ENCODE data around the gene GID4. TPM values are rescaled to one million over a fixed set of nuclear protein-coding genes. Genes with fewer than 3 reads are reported as not detected.

The GID4 gene
- total and polyA plus RNA-seq, 2 of the 13 experiments (the other 11 are each of a cell fraction or from before 2014, with no cell fraction given) = 4.3 to 6.1 TPM

DNA sequence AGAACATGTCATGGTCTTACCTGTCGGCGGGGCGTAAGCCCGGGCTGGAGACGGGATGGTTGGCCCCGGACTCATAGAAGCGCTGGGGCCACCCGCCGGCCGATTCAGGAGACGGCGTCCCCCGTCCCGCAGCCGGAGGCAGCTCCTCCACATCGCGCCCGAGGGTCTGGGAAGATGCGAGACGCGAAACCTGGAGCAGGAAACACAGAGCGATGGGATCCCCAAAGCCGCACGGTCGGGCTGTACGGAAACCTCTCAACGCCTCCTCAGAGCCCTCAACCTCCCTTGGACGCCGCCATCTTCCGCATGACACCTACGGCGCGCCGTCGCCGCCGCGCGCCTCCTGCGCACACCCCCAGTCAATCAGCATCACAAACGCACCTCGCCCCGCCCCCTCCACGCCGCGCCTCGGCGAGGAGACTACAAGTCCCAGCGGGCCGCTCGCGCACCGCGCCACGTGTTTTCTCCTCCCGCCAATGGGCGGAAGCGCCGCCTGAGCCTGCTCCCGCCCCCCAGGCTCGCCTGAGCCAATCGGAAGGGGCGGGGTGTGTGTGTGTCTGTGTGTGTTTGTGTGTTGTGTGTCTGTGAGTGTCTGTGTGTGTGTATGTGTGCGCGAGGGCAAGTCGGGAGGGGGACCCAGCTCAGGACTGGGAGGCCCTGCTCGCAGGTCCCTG, at the start of gene GID4, which contains the start of gene ATPAF2 (continued):
- TF ChIP-seq HES4 (CRISPR knock-in tag; IDR thresholded peaks at IDR 0.05; ENCODE audit: borderline replicate concordance) = no peak
- no peak for TF ChIP-seq ZNF12 (CRISPR knock-in tag; IDR thresholded peaks at IDR 0.05)
- peak; percentile 6; the same call in 1 of the 2 replicates for TF ChIP-seq ZNF816 (CRISPR knock-in tag; IDR thresholded peaks at IDR 0.05; ENCODE audit: borderline replicate concordance)
- no peak for TF ChIP-seq ZC3H4 (CRISPR knock-in tag; IDR thresholded peaks at IDR 0.05; ENCODE audit: borderline replicate concordance)
- TF ChIP-seq NFRKB (IDR thresholded peaks at IDR 0.05) = no peak
- no peak for TF ChIP-seq ZNF879 (CRISPR knock-in tag; IDR thresholded peaks at IDR 0.05)
- TF ChIP-seq, protein P1, sequence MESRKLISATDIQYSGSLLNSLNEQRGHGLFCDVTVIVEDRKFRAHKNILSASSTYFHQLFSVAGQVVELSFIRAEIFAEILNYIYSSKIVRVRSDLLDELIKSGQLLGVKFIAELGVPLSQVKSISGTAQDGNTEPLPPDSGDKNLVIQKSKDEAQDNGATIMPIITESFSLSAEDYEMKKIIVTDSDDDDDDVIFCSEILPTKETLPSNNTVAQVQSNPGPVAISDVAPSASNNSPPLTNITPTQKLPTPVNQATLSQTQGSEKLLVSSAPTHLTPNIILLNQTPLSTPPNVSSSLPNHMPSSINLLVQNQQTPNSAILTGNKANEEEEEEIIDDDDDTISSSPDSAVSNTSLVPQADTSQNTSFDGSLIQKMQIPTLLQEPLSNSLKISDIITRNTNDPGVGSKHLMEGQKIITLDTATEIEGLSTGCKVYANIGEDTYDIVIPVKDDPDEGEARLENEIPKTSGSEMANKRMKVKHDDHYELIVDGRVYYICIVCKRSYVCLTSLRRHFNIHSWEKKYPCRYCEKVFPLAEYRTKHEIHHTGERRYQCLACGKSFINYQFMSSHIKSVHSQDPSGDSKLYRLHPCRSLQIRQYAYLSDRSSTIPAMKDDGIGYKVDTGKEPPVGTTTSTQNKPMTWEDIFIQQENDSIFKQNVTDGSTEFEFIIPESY (CRISPR knock-in tag; IDR thresholded peaks at IDR 0.05) = no peak
- no peak for TF ChIP-seq NR3C1 (CRISPR knock-in tag; IDR thresholded peaks at IDR 0.05)
- peak; percentile 40; the same call in 1 of the 2 replicates for TF ChIP-seq FOSL2 (CRISPR knock-in tag; IDR thresholded peaks at IDR 0.05)
- TF ChIP-seq, protein P2, sequence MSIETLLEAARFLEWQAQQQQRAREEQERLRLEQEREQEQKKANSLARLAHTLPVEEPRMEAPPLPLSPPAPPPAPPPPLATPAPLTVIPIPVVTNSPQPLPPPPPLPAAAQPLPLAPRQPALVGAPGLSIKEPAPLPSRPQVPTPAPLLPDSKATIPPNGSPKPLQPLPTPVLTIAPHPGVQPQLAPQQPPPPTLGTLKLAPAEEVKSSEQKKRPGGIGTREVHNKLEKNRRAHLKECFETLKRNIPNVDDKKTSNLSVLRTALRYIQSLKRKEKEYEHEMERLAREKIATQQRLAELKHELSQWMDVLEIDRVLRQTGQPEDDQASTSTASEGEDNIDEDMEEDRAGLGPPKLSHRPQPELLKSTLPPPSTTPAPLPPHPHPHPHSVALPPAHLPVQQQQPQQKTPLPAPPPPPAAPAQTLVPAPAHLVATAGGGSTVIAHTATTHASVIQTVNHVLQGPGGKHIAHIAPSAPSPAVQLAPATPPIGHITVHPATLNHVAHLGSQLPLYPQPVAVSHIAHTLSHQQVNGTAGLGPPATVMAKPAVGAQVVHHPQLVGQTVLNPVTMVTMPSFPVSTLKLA (IDR thresholded peaks at IDR 0.05) = peak; percentile 96
- TF ChIP-seq THYN1 (CRISPR knock-in tag; IDR thresholded peaks at IDR 0.05; ENCODE audit: borderline replicate concordance, low read depth) = no peak
- TF ChIP-seq SRY (CRISPR knock-in tag; IDR thresholded peaks at IDR 0.05) = 0 out of 2 replicates have a peak, but pooled peaks have one; percentile 62
- TF ChIP-seq, protein P3, sequence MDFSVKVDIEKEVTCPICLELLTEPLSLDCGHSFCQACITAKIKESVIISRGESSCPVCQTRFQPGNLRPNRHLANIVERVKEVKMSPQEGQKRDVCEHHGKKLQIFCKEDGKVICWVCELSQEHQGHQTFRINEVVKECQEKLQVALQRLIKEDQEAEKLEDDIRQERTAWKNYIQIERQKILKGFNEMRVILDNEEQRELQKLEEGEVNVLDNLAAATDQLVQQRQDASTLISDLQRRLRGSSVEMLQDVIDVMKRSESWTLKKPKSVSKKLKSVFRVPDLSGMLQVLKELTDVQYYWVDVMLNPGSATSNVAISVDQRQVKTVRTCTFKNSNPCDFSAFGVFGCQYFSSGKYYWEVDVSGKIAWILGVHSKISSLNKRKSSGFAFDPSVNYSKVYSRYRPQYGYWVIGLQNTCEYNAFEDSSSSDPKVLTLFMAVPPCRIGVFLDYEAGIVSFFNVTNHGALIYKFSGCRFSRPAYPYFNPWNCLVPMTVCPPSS (IDR thresholded peaks at IDR 0.05) = no peak
- TF ChIP-seq, protein P4, sequence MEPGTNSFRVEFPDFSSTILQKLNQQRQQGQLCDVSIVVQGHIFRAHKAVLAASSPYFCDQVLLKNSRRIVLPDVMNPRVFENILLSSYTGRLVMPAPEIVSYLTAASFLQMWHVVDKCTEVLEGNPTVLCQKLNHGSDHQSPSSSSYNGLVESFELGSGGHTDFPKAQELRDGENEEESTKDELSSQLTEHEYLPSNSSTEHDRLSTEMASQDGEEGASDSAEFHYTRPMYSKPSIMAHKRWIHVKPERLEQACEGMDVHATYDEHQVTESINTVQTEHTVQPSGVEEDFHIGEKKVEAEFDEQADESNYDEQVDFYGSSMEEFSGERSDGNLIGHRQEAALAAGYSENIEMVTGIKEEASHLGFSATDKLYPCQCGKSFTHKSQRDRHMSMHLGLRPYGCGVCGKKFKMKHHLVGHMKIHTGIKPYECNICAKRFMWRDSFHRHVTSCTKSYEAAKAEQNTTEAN (CRISPR knock-in tag; conservative IDR thresholded peaks at IDR 0.05) = peak; percentile 79
- no peak for TF ChIP-seq SMC3 (IDR thresholded peaks at IDR 0.05; ENCODE audit: low read length)
- TF ChIP-seq FOXA1 (IDR thresholded peaks at IDR 0.05) = no peak
- TF ChIP-seq FOXA1 (CRISPR knock-in tag; IDR thresholded peaks at IDR 0.05) = peak; percentile 11; the same call in 1 of the 2 replicates
- peak; percentile 71; the same call in 1 of the 2 replicates for TF ChIP-seq ZNF614 (CRISPR knock-in tag; IDR thresholded peaks at IDR 0.05; ENCODE audit: borderline replicate concordance)
- TF ChIP-seq ARID2 (CRISPR knock-in tag; IDR thresholded peaks at IDR 0.05; ENCODE audit: borderline replicate concordance) = no peak
- TF ChIP-seq, protein P5, sequence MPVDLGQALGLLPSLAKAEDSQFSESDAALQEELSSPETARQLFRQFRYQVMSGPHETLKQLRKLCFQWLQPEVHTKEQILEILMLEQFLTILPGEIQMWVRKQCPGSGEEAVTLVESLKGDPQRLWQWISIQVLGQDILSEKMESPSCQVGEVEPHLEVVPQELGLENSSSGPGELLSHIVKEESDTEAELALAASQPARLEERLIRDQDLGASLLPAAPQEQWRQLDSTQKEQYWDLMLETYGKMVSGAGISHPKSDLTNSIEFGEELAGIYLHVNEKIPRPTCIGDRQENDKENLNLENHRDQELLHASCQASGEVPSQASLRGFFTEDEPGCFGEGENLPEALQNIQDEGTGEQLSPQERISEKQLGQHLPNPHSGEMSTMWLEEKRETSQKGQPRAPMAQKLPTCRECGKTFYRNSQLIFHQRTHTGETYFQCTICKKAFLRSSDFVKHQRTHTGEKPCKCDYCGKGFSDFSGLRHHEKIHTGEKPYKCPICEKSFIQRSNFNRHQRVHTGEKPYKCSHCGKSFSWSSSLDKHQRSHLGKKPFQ (CRISPR knock-in tag; IDR thresholded peaks at IDR 0.05; ENCODE audit: insufficient replicate concordance) = no peak

All from HepG2 (cell line).